ENCODE data around the gene ESYT1. TPM values are rescaled to one million over a fixed set of nuclear protein-coding genes. Genes with fewer than 3 reads are reported as not detected.

ESYT1 gene
- total and polyA plus RNA-seq, 9 of the 15 experiments (the other 6 are each of a cell fraction or from before 2014, with no cell fraction given) = 132 to 420 (median 164) TPM

- TF ChIP-seq RBM15 (IDR thresholded peaks at IDR 0.05; ENCODE audit: insufficient read depth, low read length) (no peak), BRD4 (IDR thresholded peaks at IDR 0.05) (no peak), FOSL1 (tag; conservative IDR thresholded peaks at IDR 0.05) (peak; percentile 43), YBX1 (IDR thresholded peaks at IDR 0.05) (no peak), GABPA (tag; conservative IDR thresholded peaks at IDR 0.05; ENCODE audit: low read depth) (no peak), ZBTB7A (IDR thresholded peaks at IDR 0.05; ENCODE audit: borderline replicate concordance, control insufficient read depth, low read depth, low read length) (no peak), ARID3A (IDR thresholded peaks at IDR 0.05; ENCODE audit: borderline replicate concordance, low read depth, low read length) (peak; percentile 82; the same call in 1 of the 2 replicates), NCOA4 (IDR thresholded peaks at IDR 0.05; ENCODE audit: partially characterized antibody) (no peak), TRIM24 (IDR thresholded peaks at IDR 0.05) (peak; percentile 62 to 82; a peak in 2 of 4 replicates), POLR2G (IDR thresholded peaks at IDR 0.05; ENCODE audit: low read depth, low read length) (peak; percentile 49; the same call in 1 of the 2 replicates), ASH1L (IDR thresholded peaks at IDR 0.05; ENCODE audit: borderline replicate concordance, low read depth, partially characterized antibody) (no peak), ZNF408 (CRISPR knock-in tag; IDR thresholded peaks at IDR 0.05; ENCODE audit: low read depth) (no peak), TAF7 (tag; IDR thresholded peaks at IDR 0.05) (no peak), ELK1 (CRISPR knock-in tag; IDR thresholded peaks at IDR 0.05) (no peak), RB1 (IDR thresholded peaks at IDR 0.05; ENCODE audit: low read depth) (no peak), RCOR1 (IDR thresholded peaks at IDR 0.05; ENCODE audit: borderline replicate concordance in 1 of 2, low read depth in 2 of 2, low read length in 2 of 2) (peak in 1 of 2 experiments; percentile 91; a peak in 2 of 4 replicates), ZNF212 (CRISPR knock-in tag; IDR thresholded peaks at IDR 0.05) (no peak), SRF (CRISPR knock-in tag; IDR thresholded peaks at IDR 0.05) (no peak), PRMT5 (CRISPR knock-in tag; IDR thresholded peaks at IDR 0.05) (no peak), ZNF263 (CRISPR knock-in tag; IDR thresholded peaks at IDR 0.05; ENCODE audit: borderline replicate concordance) (no peak), EHMT2 (IDR thresholded peaks at IDR 0.05) (no peak), ZNF57 (CRISPR knock-in tag; IDR thresholded peaks at IDR 0.05) (no peak), ZHX1 (conservative IDR thresholded peaks at IDR 0.05; ENCODE audit: low read length) (no peak), DACH1 (IDR thresholded peaks at IDR 0.05; ENCODE audit: partially characterized antibody) (no peak)
These were observed 1.3 kb upstream of the ESYT1 start (continued) for GRCh38 chr12:56126732-56127239.

Measured in K562 (cell line).